Urinary bladder (tissue), 4 donors: ENCODE results near the gene ISL1. TPM values are rescaled to one million over a fixed set of nuclear protein-coding genes. Genes with fewer than 3 reads are reported as not detected.

Source experiments
- DNase-seq: peaks from one replicate; pipeline ENCODE4 v3.0.0-alpha.2; 2015; ENCODE audit errors: extremely low spot score
- H3K27ac ChIP-seq: one replicate; pipeline ENCODE4 v1.5.1; 2013; ENCODE audit warnings: low read depth, mild to moderate bottlenecking, moderate library complexity
- H3K36me3 ChIP-seq: one replicate; pipeline ENCODE4 v1.6.1; 2013; ENCODE audit warnings: mild to moderate bottlenecking, moderate library complexity; ENCODE audit not compliant: insufficient read depth
- H3K4me1 ChIP-seq: one replicate; pipeline ENCODE4 v1.6.1; 2013; ENCODE audit warnings: mild to moderate bottlenecking, moderate library complexity; ENCODE audit not compliant: insufficient read depth
- H3K4me3 ChIP-seq: one replicate; pipeline ENCODE4 v1.5.1; 2013; ENCODE audit warnings: low read depth, low read length
- WGBS: extraction: QIAGEN DNeasy Blood & Tissue Kit; methylation state at CpG from one replicate; pipeline ENCODE4 v1.1.7; 2013; 5-methylcytosine and 5-hydroxymethylcytosine counted together
- polyA plus RNA-seq: library from polyadenylated mRNA; stranded (reverse); fragments of 200-250 nt; gene quantifications from one replicate; pipeline ENCODE4 v1.2.3, GENCODE V29; 2013
- total RNA-seq: library from RNA; depleted of rRNA; stranded (reverse); fragments of >200 nt; gene quantifications from one replicate; pipeline ENCODE4 v1.2.3, GENCODE V29; 2014
- donor health status: healthy with polysubstance abuse.
- donor health status: healthy.

ISL1 gene
- total RNA-seq (7.9 TPM), polyA plus RNA-seq (0.46 TPM)

- H3K27ac ChIP-seq = peak within 1 kb of the TSS; percentile 78
- 1% methylated on average over 57 of the region's 57 CpGs for WGBS
- peak; percentile 83 for DNase-seq
Measured at GRCh38 chr5:51383131-51384121, at the start of gene ISL1. Gene ISL1, plus strand, starts transcription at chr5:51383448. Its CDS starts 224 bp downstream, at chr5:51383672.

DNA sequence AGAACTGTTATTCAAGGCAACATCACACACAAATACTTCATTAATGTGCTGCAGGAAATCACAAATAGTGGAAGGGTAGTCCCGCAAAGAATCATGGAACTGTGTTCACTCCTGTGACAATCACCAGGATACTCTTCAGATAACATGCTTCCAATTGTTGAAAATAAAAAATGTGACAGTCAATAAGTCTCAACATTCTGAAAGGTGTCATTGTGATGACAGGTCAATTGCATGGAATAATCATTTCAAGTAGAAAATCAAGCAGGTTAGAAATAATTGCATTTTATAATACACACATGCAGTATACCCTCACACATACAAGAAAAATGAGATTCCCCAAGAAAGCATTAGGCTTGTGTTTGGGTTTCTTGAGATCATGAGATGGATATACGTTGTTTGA is 46.4 kb upstream of the ISL1 start:
- no peak for DNase-seq
- WGBS = 66% methylated on average over 2 of the region's 2 CpGs

More at GRCh38 chr5:51383131-51384121, at the start of gene ISL1:
- Histone ChIP-seq H3K4me3 (peak within 1 kb of the TSS; percentile 46), H3K4me1 (no peaks in the 10 kb centered on the region), H3K36me3 (no peaks in the 10 kb centered on the region)

GRCh38 chr5:51345106-51345505 is 38.1 kb upstream of the ISL1 start:
- DNase-seq = no peak
- H3K27ac ChIP-seq = no peak overlapping the region
- H3K36me3 ChIP-seq = no peaks in the 10 kb centered on the region
- no peak overlapping the region for H3K4me3 ChIP-seq
- 69% methylated on average over 2 of the region's 2 CpGs for WGBS
- no peaks in the 10 kb centered on the region for H3K4me1 ChIP-seq

More for the DNA sequence above, 46.4 kb upstream of the ISL1 start:
- Histone ChIP-seq H3K36me3 (no peaks in the 10 kb centered on the region), H3K4me1 (no peaks in the 10 kb centered on the region), H3K4me3 (no peak overlapping the region), H3K27ac (no peak overlapping the region)

DNA sequence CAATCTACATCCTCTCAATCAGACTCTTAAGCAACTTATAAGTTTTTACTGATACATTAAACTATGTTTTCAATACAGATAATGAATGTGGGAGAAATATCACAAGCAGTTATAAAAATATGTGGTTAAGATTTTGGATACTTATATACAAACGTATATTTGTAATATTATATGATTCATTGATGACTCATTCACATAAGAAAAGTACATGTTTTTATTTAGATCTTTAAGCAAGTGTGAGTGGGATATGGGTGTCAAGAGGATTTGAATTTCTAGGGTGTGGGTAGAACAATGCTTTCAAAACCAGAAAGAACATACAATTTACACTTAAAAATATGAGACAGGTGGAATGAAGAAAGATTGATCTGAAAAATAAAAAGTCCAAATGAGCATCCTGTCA is 36.1 kb upstream of the ISL1 start:
- no peak for DNase-seq
- 72% methylated on average over 1 of the region's 1 CpG for WGBS
- H3K36me3 ChIP-seq = no peaks in the 10 kb centered on the region
- H3K27ac ChIP-seq = no peak overlapping the region
- H3K4me3 ChIP-seq = no peak overlapping the region
- no peaks in the 10 kb centered on the region for H3K4me1 ChIP-seq

- WGBS = 88% methylated on average over 2 of the region's 2 CpGs
- H3K4me1 ChIP-seq = no peaks in the 10 kb centered on the region
- H3K4me3 ChIP-seq = no peak overlapping the region
- no peaks in the 10 kb centered on the region for H3K36me3 ChIP-seq
- H3K27ac ChIP-seq = no peak overlapping the region
- no peak for DNase-seq
Measured at GRCh38 chr5:51347704-51348103, 35.5 kb upstream of the ISL1 start.

DNA sequence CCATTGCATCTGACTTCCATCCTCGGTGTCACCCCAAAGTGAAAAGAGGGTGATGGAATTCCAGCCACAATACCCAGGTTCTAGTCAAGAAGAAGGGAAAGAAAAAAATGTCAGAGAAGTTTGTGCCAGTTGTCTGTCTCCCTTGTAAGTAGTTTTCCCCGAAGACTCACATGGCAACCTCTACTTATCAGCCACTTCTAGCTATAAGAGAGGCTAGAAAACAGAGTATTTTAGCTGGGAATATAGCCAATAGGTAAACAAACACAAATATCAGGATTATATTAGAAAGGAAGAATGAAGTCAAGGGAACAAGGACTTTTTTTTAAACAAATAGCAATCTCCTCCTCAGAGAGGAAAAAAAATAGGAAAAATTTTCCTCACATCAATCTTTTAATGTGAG is 12.2 kb upstream of the ISL1 start:
- H3K4me3 ChIP-seq = no peak overlapping the region
- no peak overlapping the region for H3K27ac ChIP-seq
- WGBS = 56% methylated on average over 2 of the region's 2 CpGs
- H3K36me3 ChIP-seq = no peaks in the 10 kb centered on the region
- no peaks in the 10 kb centered on the region for H3K4me1 ChIP-seq
- DNase-seq = no peak

- 24% methylated on average over 3 of the region's 3 CpGs for WGBS
- Histone ChIP-seq H3K4me1 (no peaks in the 10 kb centered on the region), H3K4me3 (no peak overlapping the region), H3K27ac (no peak overlapping the region), H3K36me3 (no peaks in the 10 kb centered on the region)
- DNase-seq = peak; percentile 57
Measured at GRCh38 chr5:51373880-51374523, 9.2 kb upstream of the ISL1 start.

DNA sequence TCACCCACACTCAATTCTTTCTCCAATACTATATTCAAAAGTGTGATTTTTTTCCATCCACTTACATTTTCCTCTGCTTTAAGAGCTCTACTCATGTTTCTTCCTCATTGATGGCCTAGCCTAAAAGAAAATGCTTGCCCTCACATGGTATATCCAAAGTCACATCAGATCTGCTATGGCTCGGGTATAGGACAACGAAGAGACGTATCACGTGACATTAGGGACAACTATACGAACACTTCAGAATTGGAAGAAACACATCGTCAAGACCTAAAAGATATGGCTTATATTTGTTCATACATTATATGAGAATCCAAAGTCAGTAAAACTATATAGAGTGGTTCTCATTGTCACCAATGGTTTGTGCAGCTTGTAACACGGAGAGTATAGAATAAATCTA is 8.2 kb upstream of the ISL1 start:
- Histone ChIP-seq H3K27ac (no peak overlapping the region), H3K36me3 (no peaks in the 10 kb centered on the region), H3K4me1 (no peaks in the 10 kb centered on the region), H3K4me3 (no peak overlapping the region)
- WGBS = 94% methylated on average over 7 of the region's 7 CpGs
- no peak for DNase-seq

GRCh38 chr5:51376509-51376908 is 6.7 kb upstream of the ISL1 start:
- Histone ChIP-seq H3K4me3 (no peak overlapping the region), H3K4me1 (no peaks in the 10 kb centered on the region), H3K36me3 (no peaks in the 10 kb centered on the region), H3K27ac (no peak overlapping the region)
- no peak for DNase-seq
- WGBS = 69% methylated on average over 3 of the region's 3 CpGs

GRCh38 chr5:51377151-51378060 is 5.8 kb upstream of the ISL1 start:
- Histone ChIP-seq H3K27ac (no peak overlapping the region), H3K4me3 (no peak overlapping the region), H3K4me1 (no peaks in the 10 kb centered on the region), H3K36me3 (no peaks in the 10 kb centered on the region)
- no peak for DNase-seq
- WGBS = 51% methylated on average over 40 of the region's 40 CpGs

- DNase-seq = no peak
- whole genome bisulfite sequencing = 42% methylated on average over 12 of the region's 12 CpGs
- no peak overlapping the region for H3K4me3 ChIP-seq
Measured at GRCh38 chr5:51378061-51378409, 5.2 kb upstream of the ISL1 start.

DNA sequence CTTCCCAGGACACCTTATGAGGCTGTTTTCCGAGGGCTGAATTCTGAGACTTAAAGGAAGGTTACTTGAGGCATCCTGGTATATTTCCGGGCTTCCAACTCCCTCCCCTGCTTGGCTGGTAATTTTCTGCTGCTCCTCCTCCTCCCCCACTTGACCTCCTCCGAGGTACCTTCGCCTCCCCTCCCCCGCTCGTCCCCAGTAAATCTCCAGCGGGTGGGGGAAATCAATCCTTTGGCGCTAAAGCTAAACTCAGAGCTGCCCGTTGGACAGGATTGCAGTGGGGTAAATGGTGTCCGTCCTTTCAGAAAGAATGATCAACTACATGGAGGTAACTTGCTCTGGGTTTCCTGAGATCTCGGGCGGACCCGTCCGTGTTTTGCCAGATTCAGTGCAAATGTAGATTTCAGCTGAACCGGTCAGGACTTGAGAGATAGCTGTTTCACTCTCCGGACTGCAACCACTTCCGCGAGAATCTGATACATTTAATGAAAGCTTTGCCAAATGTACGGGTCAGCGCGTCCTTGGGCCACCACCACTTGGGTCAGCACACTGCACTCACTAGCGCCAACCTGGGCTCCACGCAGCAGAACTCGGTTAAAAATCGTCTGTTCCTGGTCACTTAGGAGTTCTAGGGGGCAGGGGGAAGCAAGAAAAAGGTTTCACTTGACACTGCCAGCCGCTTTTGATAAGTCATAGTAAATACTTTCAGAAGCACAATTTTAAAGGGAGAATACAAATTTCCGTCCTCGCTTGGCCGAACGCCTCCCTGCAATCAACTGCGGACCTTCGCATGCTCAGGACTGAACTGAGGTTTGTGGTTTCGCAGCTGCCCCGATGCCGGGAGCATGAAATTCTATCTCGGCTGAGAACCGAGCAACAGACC is 4.6 kb upstream of the ISL1 start:
- no peak for DNase-seq
- Histone ChIP-seq H3K27ac (no peak overlapping the region), H3K36me3 (no peaks in the 10 kb centered on the region), H3K4me1 (no peaks in the 10 kb centered on the region), H3K4me3 (peak overlapping the region; percentile 11)
- WGBS = 12% methylated on average over 37 of the region's 37 CpGs

More at GRCh38 chr5:51378061-51378409, 5.2 kb upstream of the ISL1 start:
- Histone ChIP-seq H3K4me1 (no peaks in the 10 kb centered on the region), H3K36me3 (no peaks in the 10 kb centered on the region), H3K27ac (no peak overlapping the region)
